Stimulated activated CD8-positive, alpha-beta memory T cell treated with anti-CD3 and anti-CD28 coated beads, Interleukin-15, amount 100 ng/mL, for 48 hours (primary cell): ENCODE data around the gene CDH24.

Experiments
- DNase-seq, 2 donors: peaks; one replicate each; pipeline ENCODE4 v3.0.0-alpha.2; 2020; ENCODE audit warnings: low read depth in 2 of 2

Gene CDH24

DNA sequence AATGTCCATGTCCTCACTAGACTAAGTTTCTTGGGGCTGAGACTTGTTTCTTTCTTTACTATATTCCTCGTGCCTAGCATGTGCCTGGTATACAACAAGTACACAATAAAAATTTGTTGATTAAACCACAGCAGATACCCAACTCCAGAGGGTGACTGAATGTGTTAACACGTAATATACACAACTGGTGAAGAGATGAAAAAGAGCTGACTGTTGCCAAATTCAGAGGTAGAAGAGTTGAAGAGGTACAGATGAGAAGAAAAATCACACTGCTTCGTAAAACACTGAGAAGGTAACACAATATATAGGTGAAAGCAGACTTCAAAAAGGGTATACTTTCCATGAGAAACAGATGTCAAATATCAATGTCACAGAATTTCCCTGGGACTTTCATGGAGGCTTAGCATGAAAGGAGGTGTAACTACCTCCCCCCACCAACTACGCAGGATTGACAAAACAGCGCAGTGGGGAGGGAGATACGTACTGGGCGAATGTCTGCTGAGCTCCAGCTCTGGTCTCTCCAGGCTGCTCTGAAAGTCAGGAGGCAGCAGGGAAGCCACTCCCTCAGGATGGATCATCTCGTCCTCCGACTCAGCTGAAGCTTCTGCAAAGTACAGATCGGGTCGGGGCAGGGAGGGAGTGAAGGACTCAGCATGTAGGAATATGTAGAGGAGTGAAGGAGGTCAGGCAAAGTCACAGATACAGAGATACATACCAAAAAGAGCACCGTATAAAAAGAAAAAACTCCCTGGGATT lies 32.4 kb upstream of the CDH24 start:
- no peak for DNase-seq

DNA sequence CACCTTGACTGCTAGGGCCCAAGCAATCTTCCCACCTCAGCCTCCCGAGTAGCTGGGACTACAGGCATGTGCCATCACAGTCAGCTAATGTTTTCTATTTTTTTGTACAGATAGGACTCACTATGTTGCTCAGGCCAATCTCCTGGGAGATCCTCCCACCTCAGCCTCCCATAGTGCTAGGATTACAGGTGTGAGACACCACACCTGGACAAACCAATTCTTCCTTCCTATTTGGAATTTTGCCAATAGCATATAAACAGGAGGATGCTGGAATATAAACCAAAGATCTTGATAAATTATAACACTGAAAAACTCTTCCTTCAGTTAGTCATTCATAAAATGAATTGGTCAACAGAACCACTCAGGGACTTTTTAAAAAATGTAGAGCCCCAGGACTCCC lies 29.2 kb upstream of the CDH24 start:
- DNase-seq, result no peak

DNA sequence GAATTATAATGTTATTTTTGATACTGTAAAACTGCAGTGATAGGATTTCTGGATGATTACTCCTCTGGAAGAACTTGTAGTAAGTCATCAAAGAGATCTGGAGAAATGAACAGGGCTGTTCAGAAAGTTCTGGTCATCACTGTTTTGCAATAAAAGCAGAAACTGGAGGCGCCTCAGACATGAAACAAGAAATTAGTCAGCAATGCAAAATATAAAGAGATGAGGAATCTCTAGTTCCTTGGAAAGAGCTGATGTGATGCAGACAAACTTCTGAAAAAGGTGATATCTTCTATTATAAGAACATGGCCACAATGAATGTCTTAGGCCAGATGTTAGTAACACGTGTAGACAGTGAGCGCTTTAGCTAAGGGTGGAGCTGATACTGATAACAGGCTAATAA lies 28.1 kb upstream of the CDH24 start:
- DNase-seq, result no peak

DNA sequence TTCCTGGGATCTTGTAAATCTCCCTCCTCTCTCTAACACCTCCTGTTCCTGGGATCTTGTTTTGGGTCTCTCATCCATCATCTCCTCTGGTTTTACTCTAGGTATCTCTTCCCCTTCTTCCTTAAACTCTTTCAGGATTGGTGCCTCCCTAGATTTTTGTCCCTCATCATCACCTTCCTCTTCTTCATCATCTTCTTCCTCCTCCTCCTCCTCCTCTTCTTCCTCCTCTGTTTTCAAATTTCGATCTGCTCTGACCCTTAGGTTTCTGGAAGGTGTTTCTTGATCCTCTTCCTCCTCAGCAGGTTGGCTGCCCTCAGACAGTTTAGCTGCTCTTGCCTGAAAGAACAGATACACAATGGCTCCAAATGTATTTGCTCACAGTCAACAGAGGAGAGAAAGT lies 23.2 kb upstream of the CDH24 start:
- no peak for DNase-seq

DNA sequence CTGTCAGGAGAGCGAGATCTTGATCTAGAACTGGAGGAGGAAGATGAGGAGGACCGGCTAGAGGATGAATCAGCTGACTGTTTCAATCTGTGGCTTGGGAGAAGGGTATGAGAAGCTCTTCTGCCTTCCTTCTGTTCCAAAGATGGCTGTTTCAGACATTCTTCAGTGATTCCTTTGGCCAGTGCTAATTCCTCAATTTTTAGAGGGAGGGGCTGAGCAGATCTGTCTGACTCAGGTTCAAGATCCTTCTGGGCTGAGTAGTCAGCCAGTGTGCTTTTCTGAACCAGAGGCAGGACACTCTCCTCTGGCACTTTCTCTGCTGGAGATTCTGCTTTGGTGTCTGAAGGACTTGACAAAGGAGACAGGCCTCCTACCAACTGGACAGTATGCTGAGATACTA lies 22.4 kb upstream of the CDH24 start:
- DNase-seq, result no peak

DNA sequence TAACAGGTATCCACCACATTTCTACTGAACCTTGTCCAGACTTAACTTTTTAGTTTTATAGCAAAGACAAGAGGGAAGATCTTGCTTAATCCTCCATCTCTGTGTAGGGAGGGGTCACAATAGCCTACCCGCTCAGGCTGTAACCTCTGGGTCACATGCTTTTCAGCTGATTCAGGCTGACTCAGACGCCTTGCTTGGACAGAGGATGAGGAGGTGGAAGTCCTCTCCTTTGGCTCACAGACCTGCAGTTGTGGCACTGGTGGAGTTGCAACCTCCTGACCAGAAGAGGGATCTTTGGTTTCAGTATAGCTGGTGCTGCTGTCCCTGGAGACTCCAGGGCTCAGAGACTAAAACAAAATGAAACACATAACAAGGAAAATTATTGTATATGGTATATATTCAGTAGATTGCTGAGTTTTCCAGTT lies 21.4 kb upstream of the CDH24 start:
- no peak for DNase-seq

DNA sequence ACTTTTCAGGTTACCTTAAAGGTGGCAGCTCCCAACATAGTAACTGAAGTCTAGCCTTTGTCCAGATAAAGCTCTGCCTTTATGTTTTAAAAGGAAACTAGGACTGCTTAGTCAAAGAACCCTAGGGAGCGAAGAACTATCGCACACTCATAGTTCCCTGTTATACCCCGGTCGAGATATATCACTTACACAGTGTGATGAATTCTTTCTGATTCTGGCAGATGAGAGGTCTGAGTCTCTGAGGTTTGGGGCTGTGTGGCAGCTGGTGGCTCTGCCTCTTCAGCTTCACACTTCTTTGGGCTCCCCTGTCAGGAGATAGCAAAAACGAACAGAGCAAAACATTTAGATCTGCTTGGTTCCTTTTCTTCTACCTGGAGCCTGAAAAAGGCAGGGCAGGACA lies 20.6 kb upstream of the CDH24 start:
- no peak for DNase-seq

DNA sequence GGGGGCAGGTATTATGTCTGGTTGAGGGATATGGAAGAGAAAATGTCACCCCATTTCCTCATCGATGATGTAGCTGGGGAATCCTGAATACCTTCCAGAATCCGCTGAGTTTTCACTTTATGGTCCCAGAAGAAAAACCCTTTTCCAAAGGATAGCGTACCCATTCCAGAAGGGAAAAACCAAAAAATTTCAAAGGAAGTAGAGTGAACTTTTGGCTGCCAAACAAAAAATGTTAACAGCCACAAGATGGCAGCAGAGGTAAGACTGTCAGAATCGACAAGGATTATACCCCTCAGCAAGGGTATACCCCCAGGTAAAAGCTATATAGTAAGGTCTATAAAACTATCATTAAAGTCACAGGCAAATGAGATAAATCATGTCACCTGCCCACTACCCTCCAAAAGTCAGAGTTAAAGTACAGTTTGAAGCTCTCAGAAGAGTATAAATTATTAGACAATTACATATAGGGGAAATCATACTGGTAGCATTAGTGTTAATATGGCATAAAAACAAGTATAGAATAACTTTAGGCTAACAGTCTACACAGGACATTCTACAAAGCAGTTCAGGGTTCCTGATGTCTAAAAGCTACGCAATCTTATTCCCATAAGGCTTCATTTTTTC lies 19.6 kb upstream of the CDH24 start:
- DNase-seq, result no peak

DNA sequence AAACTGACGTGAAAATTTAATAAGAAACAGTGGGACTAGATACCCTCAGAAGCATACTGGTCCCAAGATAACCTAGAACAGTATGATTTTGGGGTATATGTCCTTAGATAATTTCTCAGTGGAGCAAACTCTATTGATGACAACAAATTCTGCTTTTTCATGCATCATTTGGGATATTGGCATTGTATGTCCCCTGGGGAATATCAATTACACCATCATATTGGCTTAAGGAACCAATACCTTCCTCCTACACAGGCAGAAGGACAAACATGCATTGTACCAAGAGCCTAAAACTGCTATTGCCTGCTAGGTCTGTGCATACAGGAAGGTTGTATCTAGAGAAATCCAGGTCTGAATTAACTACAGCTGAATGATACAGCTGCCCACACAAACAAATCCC lies 17.6 kb upstream of the CDH24 start:
- DNase-seq, result no peak

DNA sequence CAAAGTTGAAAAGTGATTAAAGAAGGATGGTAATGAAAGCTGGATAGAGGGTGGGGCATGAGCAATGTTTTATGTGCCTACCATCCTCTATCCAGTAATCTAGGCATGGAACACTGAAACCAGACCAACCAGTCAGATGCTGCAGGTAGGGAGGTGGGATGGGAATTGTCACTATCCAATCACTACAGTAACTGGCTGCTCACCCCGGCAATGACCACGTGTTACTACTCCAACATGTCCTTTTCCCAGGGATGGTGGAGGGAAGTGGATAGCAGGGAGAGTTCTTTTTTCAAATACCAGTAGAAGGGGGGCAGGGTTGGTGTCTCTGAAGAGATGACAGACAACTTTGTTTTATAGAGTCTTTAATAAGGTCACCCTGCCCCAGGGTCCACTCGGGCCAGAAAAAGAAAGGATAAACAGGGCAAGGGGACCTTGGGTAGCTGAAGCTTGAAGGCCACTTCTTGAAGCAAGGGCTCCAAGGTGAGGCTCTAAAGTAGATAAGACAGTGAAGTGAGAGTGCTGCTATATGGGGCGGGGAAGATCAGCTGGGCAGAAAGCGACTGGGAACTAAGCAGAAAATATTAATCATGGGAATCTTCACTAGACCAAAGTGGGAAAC lies 14.7 kb upstream of the CDH24 start:
- no peak for DNase-seq

DNA sequence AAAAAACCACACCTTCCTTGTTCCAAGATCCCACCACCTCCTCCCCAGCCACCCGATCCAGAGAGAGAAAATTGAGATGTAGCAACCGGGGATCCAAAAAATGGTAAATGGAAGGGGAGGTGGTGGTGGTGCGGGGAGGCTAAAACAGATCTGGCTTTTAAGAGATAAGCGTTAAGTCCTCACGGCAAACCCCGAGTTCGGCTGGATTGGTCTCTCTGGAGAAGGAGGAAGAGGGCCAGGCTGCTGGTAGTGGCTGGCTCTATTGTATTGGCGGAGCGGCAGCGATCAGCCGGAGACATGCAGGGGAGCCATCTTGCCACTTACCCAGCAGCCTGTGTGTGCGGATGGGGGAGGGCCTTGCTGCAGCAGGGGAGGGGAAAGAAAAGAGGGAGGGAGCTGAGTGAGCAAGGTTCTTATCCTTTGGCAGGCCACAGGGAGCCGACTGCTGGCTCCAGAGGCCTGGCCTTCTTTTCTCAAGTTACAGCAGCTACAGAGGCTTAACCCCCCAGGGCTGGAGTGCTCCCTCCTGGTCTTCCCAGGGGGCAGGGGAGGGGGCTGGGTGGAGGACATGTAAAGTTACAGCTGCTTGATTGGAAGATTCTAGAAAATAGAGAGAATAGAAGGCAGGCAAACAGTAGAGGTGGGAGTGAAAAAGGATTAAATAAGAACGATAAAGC lies 14.1 kb upstream of the CDH24 start:
- peak; percentile 64 to 66 for DNase-seq

DNA sequence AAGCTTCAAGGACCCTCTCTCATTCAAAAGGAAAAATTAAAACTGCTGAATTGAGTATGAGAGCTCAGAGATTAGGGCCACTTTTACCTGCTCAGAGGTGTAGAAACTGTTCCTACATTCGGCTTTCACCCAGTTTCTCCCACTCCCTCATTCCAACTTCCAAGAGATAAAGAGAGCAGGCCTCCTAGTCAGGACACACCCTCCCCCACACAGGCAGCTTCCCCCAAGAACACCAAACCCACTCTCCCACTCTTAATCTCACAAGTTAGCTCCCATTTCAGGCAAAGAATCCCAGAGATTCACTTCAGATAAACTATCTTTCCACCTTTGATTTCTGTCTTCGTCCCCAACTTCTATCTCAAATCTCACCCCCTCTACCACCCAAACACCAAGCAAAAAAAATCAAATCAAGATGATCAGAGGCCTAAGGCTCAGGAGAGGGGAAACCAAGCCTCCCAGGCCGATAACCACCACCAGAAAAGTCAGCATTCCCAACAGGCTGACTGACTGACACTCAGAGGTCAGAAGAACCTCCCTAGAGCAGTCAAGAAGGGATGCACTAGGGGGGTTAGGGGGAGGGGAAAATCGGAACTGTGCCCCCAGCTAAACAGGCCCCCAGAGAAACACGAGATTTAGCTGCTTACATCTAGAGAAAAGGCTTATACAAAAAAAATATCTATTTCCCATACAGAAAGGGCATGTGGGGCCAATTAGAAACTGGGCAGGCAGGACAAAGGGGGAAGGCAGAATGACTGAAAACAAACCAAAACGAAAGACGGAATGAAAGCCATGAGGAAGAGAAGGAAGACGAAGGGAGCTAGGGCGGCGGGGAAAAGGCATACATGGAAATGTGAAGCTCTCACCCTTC lies 13.2 kb upstream of the CDH24 start:
- no peak for DNase-seq

DNA sequence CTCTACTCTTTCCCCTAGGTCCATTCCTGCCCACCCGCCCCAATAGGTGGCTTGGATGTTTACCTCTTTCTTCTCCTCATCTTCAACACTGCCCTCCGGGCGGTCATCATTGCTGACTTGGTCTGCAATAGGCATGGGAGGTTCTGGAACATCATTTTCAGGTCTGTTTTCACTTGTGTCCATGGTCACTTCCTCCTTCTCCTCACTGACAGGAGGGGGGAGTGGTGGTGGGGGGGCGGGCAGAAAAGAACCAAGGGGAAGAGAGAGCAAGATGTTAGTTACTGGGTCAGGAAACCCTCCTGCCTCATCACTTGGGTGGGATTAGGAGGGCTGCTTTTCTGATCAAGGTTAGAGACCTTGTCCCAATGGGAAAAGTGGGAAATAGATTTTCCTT lies 12.1 kb upstream of the CDH24 start:
- no peak for DNase-seq

DNA sequence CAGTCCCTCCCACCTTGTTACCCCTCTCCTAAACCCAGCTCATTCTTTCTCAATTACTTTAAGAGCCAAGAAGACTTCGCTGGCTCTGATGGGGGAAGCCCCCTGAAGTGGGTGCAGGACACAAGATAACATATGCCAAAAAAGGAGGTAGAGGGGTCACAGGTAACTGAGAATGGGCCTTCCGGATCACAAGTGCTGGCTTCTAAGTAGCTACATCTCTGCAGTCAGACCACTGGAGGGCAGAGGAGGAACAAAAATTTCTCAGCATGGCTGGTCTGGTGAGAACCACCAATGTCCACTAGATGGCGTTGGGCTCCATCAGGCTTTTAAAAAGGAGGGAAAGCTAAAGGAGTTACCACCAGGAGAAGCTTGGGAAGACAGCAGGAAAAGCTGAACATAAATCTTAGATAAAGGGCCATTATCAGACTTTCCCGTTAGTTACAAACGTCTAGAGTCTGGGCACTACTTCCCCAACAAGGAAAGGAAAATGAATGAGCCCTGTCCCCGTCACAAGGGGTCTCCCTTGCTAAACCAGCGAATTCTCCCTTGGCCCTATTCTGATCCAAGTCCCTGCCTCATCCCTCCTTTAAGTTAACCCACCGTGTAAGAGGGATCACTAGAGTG lies 11.6 kb upstream of the CDH24 start:
- DNase-seq, result peak; percentile 45

DNA sequence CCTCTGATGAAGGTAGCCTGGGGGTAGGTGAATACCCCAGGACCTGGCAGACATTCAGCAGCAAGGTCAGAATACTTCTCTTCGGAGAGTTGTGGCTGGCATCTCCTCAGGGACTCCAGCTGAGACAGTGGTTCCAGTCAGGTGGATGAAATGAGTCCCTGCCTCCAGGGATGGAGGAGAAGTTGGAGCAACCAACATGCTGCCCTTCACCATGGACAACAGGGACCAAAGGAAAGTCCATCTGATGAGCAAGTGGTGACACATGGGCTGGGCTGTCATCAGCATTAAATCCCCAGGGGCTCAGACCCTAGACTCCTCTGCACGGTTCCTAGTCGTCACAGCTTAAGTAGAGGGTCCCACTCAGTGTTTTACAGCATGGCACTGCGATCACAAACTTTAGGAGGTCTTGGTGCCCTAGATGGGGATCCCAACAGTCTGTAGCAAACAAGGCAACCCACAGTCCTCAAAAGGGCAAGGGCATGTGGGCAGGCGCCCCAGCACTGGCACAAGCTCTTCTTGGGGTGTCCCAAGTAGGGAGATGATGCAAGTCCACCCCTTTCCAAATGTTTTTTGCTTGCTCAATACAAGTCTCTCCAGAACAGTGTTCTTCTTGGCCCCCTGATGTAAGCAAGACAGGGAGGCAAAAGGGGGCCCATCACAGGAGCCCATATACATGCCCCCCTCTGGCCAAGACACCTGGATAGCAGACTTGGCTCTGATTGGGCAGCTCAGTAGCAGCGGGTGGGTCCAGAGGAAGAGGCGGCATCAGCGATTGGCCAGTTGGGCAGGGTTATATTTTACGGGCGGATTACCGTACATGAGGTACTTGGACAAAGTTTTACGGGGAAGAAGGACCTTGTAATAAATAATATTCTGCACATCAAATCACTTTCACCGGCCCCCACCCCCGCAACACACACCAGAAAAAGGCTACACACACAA lies 10.8 kb upstream of the CDH24 start:
- DNase-seq, result no peak

DNA sequence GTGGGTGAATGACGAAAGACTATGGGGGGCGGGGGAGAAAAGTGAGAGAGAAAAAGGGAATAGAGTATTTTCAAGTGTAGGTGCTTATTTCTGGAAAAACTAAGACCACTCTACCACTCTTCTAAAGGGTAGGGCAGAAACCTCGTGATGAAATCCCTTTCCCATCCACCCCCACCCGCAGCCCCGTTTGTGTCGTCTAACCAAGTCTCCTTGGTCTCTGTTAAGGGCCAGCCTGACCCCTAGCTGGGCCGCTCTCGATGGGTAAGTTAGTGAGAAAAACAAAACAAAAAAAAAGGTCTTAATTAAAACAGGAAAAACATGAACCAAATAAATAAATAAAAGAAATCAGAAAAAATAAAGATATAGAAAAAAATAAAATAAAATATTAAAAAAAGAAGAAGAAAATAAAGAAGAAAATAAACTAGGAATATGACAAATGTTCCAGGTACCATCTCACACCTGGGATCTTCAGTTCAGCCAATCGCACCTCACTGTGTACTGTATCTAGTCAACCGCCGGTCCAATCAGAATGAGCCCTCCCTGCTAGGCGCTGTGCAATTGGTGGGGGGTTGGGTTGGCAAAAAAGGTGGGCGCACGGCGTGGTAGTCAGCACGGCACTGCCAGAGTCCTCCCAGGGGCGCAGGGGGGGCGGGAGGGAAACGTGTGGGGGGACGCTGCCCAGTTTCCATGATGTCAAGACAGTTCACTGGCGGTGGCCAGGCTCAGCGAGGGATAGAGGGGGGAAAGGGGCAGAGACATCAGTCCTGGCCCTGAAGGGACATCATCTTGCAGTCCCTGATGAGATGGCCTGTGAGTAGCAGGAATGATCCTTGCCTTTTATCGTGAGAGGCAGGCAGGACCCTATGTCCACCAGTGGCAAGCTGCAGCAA lies 9.8 kb upstream of the CDH24 start:
- no peak for DNase-seq

DNA sequence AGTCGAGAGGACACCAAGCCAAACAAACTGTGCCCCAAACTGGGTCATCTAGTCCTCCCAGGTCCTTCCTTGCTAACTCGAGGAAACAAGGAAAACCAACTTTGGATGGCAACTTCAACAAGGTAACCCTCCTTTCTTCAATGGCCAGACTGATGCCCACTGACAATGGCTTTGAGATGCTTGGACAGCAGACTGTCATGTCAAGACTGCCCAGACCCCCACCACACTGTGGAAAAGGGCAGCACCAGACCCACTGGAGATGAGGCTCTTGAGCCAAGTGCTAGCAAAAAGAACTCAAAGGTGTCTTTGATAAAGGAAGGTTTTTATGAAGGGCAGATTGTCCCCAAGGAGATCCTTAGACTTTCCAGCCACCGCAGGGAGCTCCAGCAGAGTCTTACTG lies 9.0 kb upstream of the CDH24 start:
- DNase-seq, result no peak

DNA sequence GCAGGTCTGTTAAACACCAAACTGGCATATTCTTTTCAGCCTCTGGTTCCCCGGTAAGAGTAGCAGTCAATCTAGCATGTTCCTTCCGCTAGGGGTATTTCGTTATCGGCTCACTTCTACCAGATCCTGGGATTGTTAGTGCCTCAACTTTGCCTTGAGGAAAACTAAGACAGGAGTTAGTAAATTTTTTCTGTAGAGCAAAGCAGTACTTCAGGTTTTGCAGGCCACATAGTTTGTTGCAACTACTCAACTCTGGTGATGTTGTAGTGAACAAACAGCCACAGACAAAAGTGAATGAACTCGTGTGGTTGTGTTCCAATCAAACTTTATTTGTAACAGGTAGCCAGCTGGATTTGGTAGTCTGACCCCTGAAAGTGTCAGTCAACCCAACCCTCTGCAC lies 6.3 kb upstream of the CDH24 start:
- DNase-seq, result no peak

DNA sequence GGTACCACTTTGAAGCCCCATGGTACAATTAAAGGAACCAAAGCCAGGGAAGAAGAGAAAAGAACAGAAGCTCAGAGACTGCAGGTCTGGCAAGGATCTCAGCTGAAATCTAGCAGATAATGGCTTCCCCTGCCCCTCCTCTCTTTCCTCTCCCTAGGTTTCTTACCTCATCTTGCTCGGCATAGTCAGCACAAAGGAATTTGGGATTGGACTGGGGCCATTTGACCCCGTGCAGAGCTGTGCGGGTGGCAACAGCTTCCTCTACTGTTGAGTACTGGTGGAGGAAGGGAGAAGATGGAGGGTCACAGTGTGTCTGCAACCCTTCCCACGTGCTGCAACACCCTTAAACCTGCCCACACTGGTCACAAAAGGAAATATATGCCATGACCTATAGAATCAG lies 4.7 kb upstream of the CDH24 start:
- DNase-seq, result no peak
